Ovary (tissue), 9 donors: ENCODE measurements around the gene MARCHF2. TPM values are rescaled to one million over a fixed set of nuclear protein-coding genes. Genes with fewer than 3 reads are reported as not detected.
A peak's percentile ranks its signal among the peaks of the same experiment; 100 is the strongest.

Source experiments
- DNase-seq, 5 donors: peaks; one replicate each; pipeline ENCODE4 v3.0.0-alpha.2; 2019 to 2020
- H3K27ac ChIP-seq, 2 donors: fragments of 200-600 bp; one replicate each; pipeline versions ENCODE4 v1.5.1 to v1.8.0; 2019 to 2022
- H3K27me3 ChIP-seq: fragments of 200-600 bp; one replicate; pipeline ENCODE4 v1.8.0; 2022
- H3K36me3 ChIP-seq: fragments of 200-600 bp; sonication (generic); one replicate; pipeline ENCODE4 v1.5.1; 2019
- H3K4me1 ChIP-seq: one replicate; pipeline ENCODE4 v1.8.1; 2013; ENCODE audit warnings: mild to moderate bottlenecking, moderate library complexity; ENCODE audit not compliant: insufficient read depth
- H3K4me3 ChIP-seq: fragments of 200-600 bp; sonication (generic); one replicate; pipeline ENCODE4 v1.5.1; 2017
- H3K9me3 ChIP-seq, 2 donors: fragments of 200-600 bp in 1 of 2; sonication (generic) in 1 of 2; one replicate each; pipeline versions ENCODE4 v1.5.1 to v1.8.1; 2013 to 2019; ENCODE audit warnings: mild to moderate bottlenecking in 1 of 2, moderate library complexity in 1 of 2
- CTCF ChIP-seq, 3 donors: fragments of 450-650 bp in 2 of 3; fragments of 200-600 bp in 1 of 3; IDR thresholded peaks; one replicate each; pipeline versions ENCODE4 v1.5.1 to v1.8.0; 2016 to 2022; ENCODE audit warnings: antibody characterized with exemption in 3 of 3, mild to moderate bottlenecking in 1 of 3
- EP300 ChIP-seq: sonication (generic); formaldehyde crosslinking; IDR thresholded peaks from one replicate; pipeline ENCODE4 v1.6.1; 2017; ENCODE audit warnings: antibody characterized with exemption
- POLR2A ChIP-seq: fragments of 450-650 bp; IDR thresholded peaks from one replicate; pipeline ENCODE4 v1.6.1; 2017; ENCODE audit warnings: antibody characterized with exemption, mild to moderate bottlenecking, moderate library complexity
- WGBS, 3 donors: extraction: QIAGEN DNeasy Blood & Tissue Kit in 1 of 3; methylation state at CpG; one replicate each; pipeline versions ENCODE4 v1.1.5 to v1.1.7; 2013 to 2017; 5-methylcytosine and 5-hydroxymethylcytosine counted together
- intact Hi-C, 4 donors: fragments of 100-400 bp; cut with DNase I; formaldehyde crosslinking; loops; one replicate each; pipeline versions ENCODE4 v1.11.0 to v1.15.1; 2022 to 2023
- polyA plus RNA-seq, 2 donors: library from polyadenylated mRNA; stranded (reverse); fragments of 200-250 nt in 1 of 2; fragments of 350-450 nt in 1 of 2; fragmentation: Illumina TruSeq in 1 of 2; extraction: RNeasy Lipid Tissue Mini Kit (QIAGEN cat#74804) in 1 of 2; gene quantifications; one replicate each; pipeline ENCODE4 v1.2.3, GENCODE V29; 2013 to 2014
- total RNA-seq, 7 donors: library from RNA; depleted of rRNA in 2 of 7; stranded (reverse); fragments of >200 nt in 2 of 7; fragmentation: NEBNext Ultra II Directional in 3 of 7; extraction: Animal tissue kit (Norgen Biotek cat#: 25700) in 3 of 7; gene quantifications; one replicate each; pipeline versions ENCODE4 v1.1.0 to v1.2.4, GENCODE V29; 2016 to 2023
- donor health status: DM: no; HTN: no; CAD: no; lungs with moderate emphysema.
- donor health status: DM: no; HTN: no; CAD: no.
- donor health status: Bipolar disorder and iron deficiency.
- donor health status: DM: yes; HTN: yes; CAD: no.
- donor health status: DM: no; HTN: no; CAD: no.
- donor health status: DM: yes; HTN: yes; CAD: no.

Gene MARCHF2
- total and polyA plus RNA-seq, 9 donors = 13.8 to 62.7 (median 24.7) TPM

DNA sequence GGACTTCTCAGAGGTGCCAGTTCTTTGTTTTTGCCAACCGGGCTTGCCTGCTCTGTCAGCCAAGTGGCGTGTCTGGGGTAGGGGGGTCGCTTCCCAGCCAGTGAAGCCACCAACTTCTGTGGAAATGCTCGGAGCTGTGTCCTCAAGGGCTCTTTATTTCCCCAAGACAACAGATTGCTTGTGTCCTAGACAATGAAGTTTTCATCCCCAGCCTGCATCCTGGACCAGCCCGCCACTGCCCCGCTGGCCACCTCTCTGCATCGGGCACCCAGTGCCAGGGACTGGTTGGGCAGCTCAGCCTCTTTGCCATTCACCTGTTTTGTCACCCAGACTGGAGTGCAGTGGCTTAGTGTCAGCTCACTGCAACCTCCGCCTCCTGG lies 19.2 kb upstream of the MARCHF2 start:
- WGBS, 3 donors = 92 to 94% (median 93%) methylated on average over 8 of the region's 8 CpGs
- Histone ChIP-seq H3K27ac (no peak overlapping the region), H3K4me3 (no peak overlapping the region), H3K36me3 (no peaks in the 10 kb centered on the region), H3K9me3 (no peaks in the 10 kb centered on the region), H3K27me3 (no peaks in the 10 kb centered on the region), H3K4me1 (peaks cover 28% of the 10 kb centered on the region)
- no peak for TF ChIP-seq EP300
- no peak for TF ChIP-seq POLR2A
- TF ChIP-seq CTCF (IDR thresholded peaks at IDR 0.05) = no peak
- intact Hi-C loops = no loop called here
- DNase-seq = no peak

GRCh38 chr19:8395621-8396082 lies 17.5 kb upstream of the MARCHF2 start:
- no peaks in the 10 kb centered on the region for H3K9me3 ChIP-seq
- no peak overlapping the region for H3K4me3 ChIP-seq
- H3K4me1 ChIP-seq = peaks cover 28% of the 10 kb centered on the region
- H3K27ac ChIP-seq = no peak overlapping the region
- no peak for DNase-seq
- intact Hi-C loops = loop anchor here in 3 of 4 donors (2.0 to 5.0 kb wide), 3 partner anchors 41 to 907 kb away; no protein-coding TSS in a partner anchor
- TF ChIP-seq POLR2A = no peak
- no peak for TF ChIP-seq CTCF (IDR thresholded peaks at IDR 0.05)
- no peak for TF ChIP-seq EP300
- H3K36me3 ChIP-seq = no peaks in the 10 kb centered on the region
- WGBS, 3 donors = 84 to 95% (median 93%) methylated on average over 12 to 14 of the region's 14 CpGs
- no peaks in the 10 kb centered on the region for H3K27me3 ChIP-seq

- DNase-seq = no peak
- Histone ChIP-seq H3K9me3 (no peaks in the 10 kb centered on the region), H3K4me1 (peaks cover 27% of the 10 kb centered on the region), H3K36me3 (no peaks in the 10 kb centered on the region), H3K27ac (no peak overlapping the region), H3K4me3 (no peak overlapping the region), H3K27me3 (no peaks in the 10 kb centered on the region)
- intact Hi-C loops = loop anchor here in 3 of 4 donors (2.0 to 5.0 kb wide), 3 partner anchors 41 to 906 kb away; no protein-coding TSS in a partner anchor
- no peak for TF ChIP-seq EP300
- no peak for TF ChIP-seq POLR2A
- TF ChIP-seq CTCF (IDR thresholded peaks at IDR 0.05) = no peak
- WGBS, 3 donors = 86 to 95% (median 87%) methylated on average over 7 of the region's 7 CpGs
Observed at GRCh38 chr19:8396185-8396562, 16.9 kb upstream of the MARCHF2 start.

DNA sequence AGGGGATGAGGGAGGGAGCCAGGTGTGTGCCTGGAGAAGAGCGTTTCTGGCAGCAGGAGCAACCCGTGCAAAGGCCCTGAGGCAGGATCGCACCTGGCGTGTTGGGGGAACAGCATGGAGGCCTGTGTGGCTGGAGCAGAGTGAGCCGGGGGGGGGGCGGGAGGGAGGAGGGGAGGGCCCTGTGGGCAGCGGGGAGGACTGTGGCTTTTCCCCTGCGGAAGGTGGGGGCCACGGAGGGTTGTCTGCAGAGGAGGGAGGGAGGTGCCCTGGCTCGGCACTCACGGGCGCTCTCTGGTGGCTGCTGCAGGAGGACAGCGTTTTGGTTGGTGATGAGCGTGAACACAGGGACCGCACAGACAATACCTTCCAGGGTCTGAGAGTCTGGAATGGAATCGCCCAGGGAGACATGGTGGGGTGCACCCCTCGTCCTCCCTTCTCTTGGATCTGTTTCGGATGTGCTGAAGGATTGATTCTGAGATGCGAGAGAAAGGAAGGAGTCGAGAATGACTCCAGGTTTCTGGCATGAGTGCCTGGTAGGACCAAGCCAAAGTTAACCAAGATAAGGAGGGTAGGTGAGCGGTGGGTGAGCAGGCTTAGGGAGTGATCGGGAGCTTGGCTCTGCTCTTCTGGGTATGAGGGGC lies 16.4 kb upstream of the MARCHF2 start:
- peak; percentile 54 to 75 (median 67) for DNase-seq
- Histone ChIP-seq H3K36me3 (no peaks in the 10 kb centered on the region), H3K4me3 (no peak overlapping the region), H3K4me1 (peaks cover 22% of the 10 kb centered on the region), H3K27ac (peak overlapping the region in 1 of 2 donors; percentile 31), H3K27me3 (no peaks in the 10 kb centered on the region), H3K9me3 (no peaks in the 10 kb centered on the region)
- intact Hi-C loops = loop anchor here in 3 of 4 donors (2.0 to 5.0 kb wide), 3 partner anchors 42 to 906 kb away; no protein-coding TSS in a partner anchor
- TF ChIP-seq POLR2A (no peak), CTCF (IDR thresholded peaks at IDR 0.05) (peak; percentile 10 to 43 (median 18))
- 33 to 47% (median 36%) methylated on average over 21 to 22 of the region's 22 CpGs for WGBS, 3 donors
